Natural killer cell (primary cell): Measurements from ENCODE around the gene UBE2E3. TPM values are rescaled to one million over a fixed set of nuclear protein-coding genes. Genes with fewer than 3 reads are reported as not detected.

ENCODE experiments used
- ATAC-seq, 3 donors: fragments of 150-1000 bp in 2 of 3; fragments of 200-7000 bp in 1 of 3; cut with Tn5 transposase; 1 replicate in 1 of 3; 2 replicates in 2 of 3; pipeline ENCODE4 v1.10.0; 2021; ENCODE audit warnings: mild to moderate bottlenecking in 2 of 3, moderate library complexity in 2 of 3
- DNase-seq, 2 donors: peaks; one replicate each; pipeline versions ENCODE4 v3.0.0 to v3.0.0-alpha.2; 2013 to 2021; ENCODE audit warnings: mixed read lengths in 1 of 2
- H3K27ac ChIP-seq: one replicate; pipeline ENCODE4 v1.5.1; 2013; ENCODE audit warnings: mild to moderate bottlenecking, low read length
- H3K27me3 ChIP-seq: one replicate; pipeline ENCODE4 v1.6.1; 2013; ENCODE audit warnings: low read length; ENCODE audit not compliant: control insufficient read depth, insufficient read depth
- H3K36me3 ChIP-seq: one replicate; pipeline ENCODE4 v1.6.1; 2013; ENCODE audit warnings: low read length; ENCODE audit not compliant: control insufficient read depth, insufficient read depth
- H3K4me1 ChIP-seq: one replicate; pipeline ENCODE4 v1.6.1; 2013; ENCODE audit warnings: low read length; ENCODE audit not compliant: control insufficient read depth, insufficient read depth
- H3K4me3 ChIP-seq: one replicate; pipeline ENCODE4 v1.5.1; 2013; ENCODE audit warnings: low read length
- H3K9me3 ChIP-seq: one replicate; pipeline ENCODE4 v1.6.1; 2013; ENCODE audit warnings: low read length; ENCODE audit not compliant: control insufficient read depth, insufficient read depth
- H3K27ac Mint-ChIP-seq, 2 donors: one replicate each; pipeline ENCODE4 v1.8.0; 2022; ENCODE audit warnings: mild to moderate bottlenecking in 2 of 2, mixed read lengths in 2 of 2, moderate library complexity in 1 of 2
- H3K27me3 Mint-ChIP-seq, 2 donors: one replicate each; pipeline ENCODE4 v1.8.0; 2022; ENCODE audit warnings: low read depth in 2 of 2, mixed read lengths in 2 of 2
- H3K36me3 Mint-ChIP-seq: one replicate; pipeline ENCODE4 v1.8.0; 2022; ENCODE audit warnings: mixed read lengths
- H3K4me1 Mint-ChIP-seq, 2 donors: one replicate each; pipeline ENCODE4 v1.8.0; 2022; ENCODE audit warnings: mixed read lengths in 2 of 2
- H3K4me3 Mint-ChIP-seq: one replicate; pipeline ENCODE4 v1.8.0; 2022; ENCODE audit warnings: mild to moderate bottlenecking, moderate library complexity, mixed read lengths
- H3K9me3 Mint-ChIP-seq, 2 donors: one replicate each; pipeline ENCODE4 v1.8.0; 2022; ENCODE audit warnings: mixed read lengths in 2 of 2
- WGBS: methylation state at CpG from one replicate; pipeline ENCODE4 v1.1.7; 2013; ENCODE audit warnings: missing lambda C conversion rate; ENCODE audit not compliant: insufficient coverage; 5-methylcytosine and 5-hydroxymethylcytosine counted together
- intact Hi-C: fragments of 100-400 bp; cut with micrococcal nuclease; formaldehyde crosslinking; loops from one replicate; pipeline ENCODE4 v1.14.2; 2022
- total RNA-seq, 4 donors: library from RNA; stranded (reverse); fragments of 120-200 nt in 1 of 4; gene quantifications; one replicate each; pipeline versions ENCODE4 v1.2.3 to v1.2.4, GENCODE V29; 2013 to 2022
- TF ChIP-seq, protein P1 (sequence below): fragments of 200-600 bp; IDR thresholded peaks from one replicate; pipeline ENCODE4 v1.8.0; 2022; ENCODE audit warnings: antibody characterized with exemption

The UBE2E3 gene
- total RNA-seq, 3 donors from 2014 or later (not counting 1 experiment from before 2014, with no cell fraction given), result 48.5 to 59.3 (median 52.6) TPM

DNA sequence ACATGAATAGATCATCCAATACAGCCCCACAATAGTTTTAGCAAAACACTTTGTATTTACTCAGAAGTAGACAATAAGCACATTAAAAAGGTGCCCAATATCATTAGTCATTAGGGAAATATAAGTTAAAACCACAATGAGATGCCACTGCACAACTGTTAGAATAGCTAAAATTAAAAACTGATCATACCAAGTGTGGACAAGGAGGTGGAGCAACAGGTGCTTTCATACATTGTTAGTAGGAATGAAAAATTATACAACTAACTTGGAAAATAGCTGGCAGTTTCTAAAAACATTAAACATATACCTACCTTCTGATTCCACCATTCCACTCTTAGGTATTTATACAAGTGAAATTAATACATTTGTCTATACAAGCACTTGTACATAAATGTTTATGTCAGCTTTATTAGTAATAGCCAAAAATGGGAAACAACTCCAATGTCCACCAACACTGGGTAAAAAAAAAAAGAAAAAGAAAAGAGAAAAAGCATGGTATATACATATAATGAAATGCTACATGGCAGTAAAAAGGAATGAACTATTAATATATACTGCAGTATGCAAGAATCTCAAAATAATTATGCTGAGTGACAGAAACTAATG, 27.6 kb upstream of the UBE2E3 start:
- no peak overlapping the region for H3K4me3 Mint-ChIP-seq
- peaks cover 33 to 59% of the 10 kb centered on the region in 2 donors for H3K27me3 Mint-ChIP-seq
- no peaks in the 10 kb centered on the region for H3K36me3 Mint-ChIP-seq
- H3K9me3 ChIP-seq, result no peaks in the 10 kb centered on the region
- TF ChIP-seq, protein P1, sequence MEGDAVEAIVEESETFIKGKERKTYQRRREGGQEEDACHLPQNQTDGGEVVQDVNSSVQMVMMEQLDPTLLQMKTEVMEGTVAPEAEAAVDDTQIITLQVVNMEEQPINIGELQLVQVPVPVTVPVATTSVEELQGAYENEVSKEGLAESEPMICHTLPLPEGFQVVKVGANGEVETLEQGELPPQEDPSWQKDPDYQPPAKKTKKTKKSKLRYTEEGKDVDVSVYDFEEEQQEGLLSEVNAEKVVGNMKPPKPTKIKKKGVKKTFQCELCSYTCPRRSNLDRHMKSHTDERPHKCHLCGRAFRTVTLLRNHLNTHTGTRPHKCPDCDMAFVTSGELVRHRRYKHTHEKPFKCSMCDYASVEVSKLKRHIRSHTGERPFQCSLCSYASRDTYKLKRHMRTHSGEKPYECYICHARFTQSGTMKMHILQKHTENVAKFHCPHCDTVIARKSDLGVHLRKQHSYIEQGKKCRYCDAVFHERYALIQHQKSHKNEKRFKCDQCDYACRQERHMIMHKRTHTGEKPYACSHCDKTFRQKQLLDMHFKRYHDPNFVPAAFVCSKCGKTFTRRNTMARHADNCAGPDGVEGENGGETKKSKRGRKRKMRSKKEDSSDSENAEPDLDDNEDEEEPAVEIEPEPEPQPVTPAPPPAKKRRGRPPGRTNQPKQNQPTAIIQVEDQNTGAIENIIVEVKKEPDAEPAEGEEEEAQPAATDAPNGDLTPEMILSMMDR, result no peak
- intact Hi-C loops, result no loop called here
- ATAC-seq (no peak), DNase-seq (no peak)
- peaks cover 12% of the 10 kb centered on the region for H3K27me3 ChIP-seq
- H3K4me1 Mint-ChIP-seq, result no peaks in the 10 kb centered on the region
- no peaks in the 10 kb centered on the region for H3K9me3 Mint-ChIP-seq
- no peak overlapping the region for H3K4me3 ChIP-seq
- H3K36me3 ChIP-seq, result no peaks in the 10 kb centered on the region
- no peak overlapping the region for H3K27ac ChIP-seq
- H3K27ac Mint-ChIP-seq, result no peak overlapping the region
- no peaks in the 10 kb centered on the region for H3K4me1 ChIP-seq

DNA sequence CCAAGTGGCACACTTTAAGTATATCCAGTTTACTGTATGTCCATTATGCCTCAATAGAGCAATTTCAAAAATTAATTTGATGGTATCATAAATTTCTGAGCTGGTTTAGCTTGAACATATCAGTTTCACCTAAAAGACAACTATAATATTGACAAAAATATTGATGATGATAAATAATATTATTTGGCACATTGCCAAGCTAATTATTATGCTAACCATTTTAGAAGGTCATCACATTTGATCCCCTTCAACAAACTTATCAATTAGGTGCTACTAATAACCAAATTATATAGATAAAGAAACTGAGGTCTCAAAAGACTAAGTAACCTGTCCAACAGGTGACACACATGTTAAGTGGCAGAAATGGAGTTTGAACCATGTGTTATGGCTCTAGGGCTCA, 26.9 kb upstream of the UBE2E3 start:
- H3K36me3 ChIP-seq, result no peaks in the 10 kb centered on the region
- no peaks in the 10 kb centered on the region for H3K36me3 Mint-ChIP-seq
- no peaks in the 10 kb centered on the region for H3K4me1 ChIP-seq
- H3K27ac Mint-ChIP-seq, result no peak overlapping the region
- H3K4me1 Mint-ChIP-seq, result no peaks in the 10 kb centered on the region
- TF ChIP-seq, protein P1, result no peak
- no peaks in the 10 kb centered on the region for H3K9me3 ChIP-seq
- no peak for ATAC-seq
- intact Hi-C loops, result no loop called here
- H3K27me3 ChIP-seq, result peaks cover 7% of the 10 kb centered on the region
- H3K9me3 Mint-ChIP-seq, result no peaks in the 10 kb centered on the region
- no peak overlapping the region for H3K4me3 Mint-ChIP-seq
- no peak for DNase-seq
- peaks cover 30 to 62% of the 10 kb centered on the region in 2 donors for H3K27me3 Mint-ChIP-seq
- H3K4me3 ChIP-seq, result no peak overlapping the region
- H3K27ac ChIP-seq, result no peak overlapping the region

DNA sequence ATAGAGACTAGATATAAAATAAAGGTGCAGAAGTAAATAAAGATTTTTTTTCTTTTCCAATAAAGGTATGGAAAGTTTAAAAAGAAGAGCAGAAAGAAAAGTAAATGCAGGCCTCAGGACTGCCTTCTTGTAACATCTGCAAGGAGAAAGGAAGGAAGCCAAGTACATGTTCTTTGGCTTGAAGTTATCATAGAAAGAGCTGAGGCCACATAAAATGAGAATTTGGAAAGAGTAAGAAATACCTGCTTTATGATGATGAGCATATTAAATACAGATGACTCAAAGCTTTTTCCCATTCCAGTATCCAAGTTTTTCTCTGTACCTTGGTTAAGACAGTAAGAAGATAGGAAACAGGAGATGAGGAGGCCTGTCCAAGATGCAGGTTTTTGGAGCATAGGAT, 25.3 kb upstream of the UBE2E3 start:
- Histone ChIP-seq H3K4me1 (no peaks in the 10 kb centered on the region), H3K4me3 (no peak overlapping the region), H3K27me3 (peaks cover 3% of the 10 kb centered on the region), H3K27ac (no peak overlapping the region), H3K9me3 (no peaks in the 10 kb centered on the region), H3K36me3 (no peaks in the 10 kb centered on the region)
- no peak for ATAC-seq
- H3K27me3 Mint-ChIP-seq, result peaks cover 33 to 61% of the 10 kb centered on the region in 2 donors
- H3K9me3 Mint-ChIP-seq, result no peaks in the 10 kb centered on the region
- H3K4me1 Mint-ChIP-seq, result no peaks in the 10 kb centered on the region
- intact Hi-C loops, result no loop called here
- TF ChIP-seq, protein P1, result no peak
- no peak overlapping the region for H3K27ac Mint-ChIP-seq
- H3K4me3 Mint-ChIP-seq, result no peak overlapping the region
- no peak for DNase-seq
- no peaks in the 10 kb centered on the region for H3K36me3 Mint-ChIP-seq

DNA sequence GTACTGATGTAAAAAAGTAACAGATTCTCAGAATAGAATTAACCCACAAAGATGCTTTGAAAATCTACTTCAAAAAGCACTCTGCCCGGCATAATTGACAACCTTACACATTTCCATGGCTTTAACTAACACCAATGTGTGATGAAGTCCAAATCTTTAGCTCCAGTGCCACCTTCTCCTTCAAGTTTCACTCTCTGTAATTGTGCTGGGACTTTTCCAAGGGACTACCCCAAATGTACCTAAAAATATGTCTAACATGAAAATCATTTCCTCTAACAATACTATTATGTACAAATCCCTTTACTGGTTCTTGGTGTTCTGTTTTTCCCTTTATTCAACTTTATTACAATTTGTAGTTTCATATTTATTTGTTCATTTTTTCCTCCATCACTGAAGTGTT, 20.6 kb upstream of the UBE2E3 start:
- Histone ChIP-seq H3K4me3 (no peak overlapping the region), H3K4me1 (no peaks in the 10 kb centered on the region), H3K27me3 (peaks cover 2% of the 10 kb centered on the region), H3K9me3 (no peaks in the 10 kb centered on the region), H3K36me3 (no peaks in the 10 kb centered on the region), H3K27ac (no peak overlapping the region)
- ATAC-seq, result no peak
- DNase-seq, result no peak
- Mint-ChIP-seq H3K4me1 (no peaks in the 10 kb centered on the region), H3K27me3 (peaks cover 17 to 43% of the 10 kb centered on the region in 2 donors), H3K9me3 (no peaks in the 10 kb centered on the region), H3K4me3 (no peak overlapping the region), H3K27ac (no peak overlapping the region), H3K36me3 (no peaks in the 10 kb centered on the region)
- intact Hi-C loops, result no loop called here
- WGBS, result 80% methylated on average over 1 of the region's 1 CpG
- TF ChIP-seq, protein P1, result no peak
